SK-MEL-5 (cell line): Measurements from ENCODE around the gene DNAJC7. TPM values are rescaled to one million over a fixed set of nuclear protein-coding genes. Genes with fewer than 3 reads are reported as not detected.

Source experiments
- DNase-seq: peaks from one replicate; pipeline ENCODE4 v3.0.0-alpha.2; 2016; ENCODE audit warnings: low read depth, low spot score
- in situ Hi-C: cut with HindIII; loops from 2 replicates; pipeline ENCODE4 v1.10.0; 2016; ENCODE audit warnings: low sequenced_read_pairs, high pct_unique_total_duplicates, low pct_unique_long_range_greater_than_20kb
- total RNA-seq: library from RNA; depleted of rRNA; stranded (reverse); fragments of >200 nt; shearing (Covaris generic); gene quantifications from 2 replicates; pipeline ENCODE4 v1.2.3, GENCODE V29; 2014

The DNAJC7 gene
- total RNA-seq, 1 experiment from 2014 or later, result 81.1 TPM

DNA sequence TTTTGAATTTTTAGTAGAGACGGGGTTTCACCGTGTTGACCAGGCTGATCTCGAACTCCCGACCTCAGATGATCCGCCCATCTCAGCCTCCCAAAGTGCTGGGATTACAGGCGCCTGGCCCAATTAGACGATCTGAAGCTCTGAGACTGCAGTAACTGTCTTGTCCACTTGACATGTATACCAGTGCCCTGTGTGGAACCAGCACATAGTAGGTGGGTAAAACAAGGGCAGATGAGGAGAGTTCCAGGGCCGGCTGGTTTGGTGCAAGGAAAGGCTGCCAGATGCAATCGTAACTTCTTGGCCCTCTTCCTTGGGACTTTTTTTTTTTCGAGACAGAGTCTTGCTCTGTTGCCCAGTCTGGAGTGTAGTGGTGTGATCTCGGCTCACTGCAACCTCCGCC, 30.1 kb upstream of the DNAJC7 start:
- DNase-seq, result no peak
- in situ Hi-C loops, result no loop called here

DNA sequence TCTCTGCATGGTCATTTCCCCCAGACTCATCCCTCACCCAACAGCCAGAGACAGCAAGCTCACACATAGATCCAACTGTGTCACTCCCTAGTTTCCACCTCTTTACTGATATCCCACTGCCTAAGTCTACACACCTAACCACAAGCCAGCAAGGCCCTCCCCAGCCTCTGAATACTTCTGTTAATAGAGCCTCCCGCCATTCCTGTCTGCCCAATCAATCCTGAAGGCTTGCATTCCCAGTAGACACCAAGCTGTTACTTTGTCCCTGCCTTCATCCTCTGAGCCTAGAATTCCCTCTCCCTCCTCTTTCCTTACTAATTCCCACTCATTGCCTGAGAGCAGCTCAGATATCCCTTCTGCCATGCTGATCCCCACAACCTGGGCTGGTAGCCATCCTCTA, 28.5 kb upstream of the DNAJC7 start:
- no peak for DNase-seq
- in situ Hi-C loops, result no loop called here

DNA sequence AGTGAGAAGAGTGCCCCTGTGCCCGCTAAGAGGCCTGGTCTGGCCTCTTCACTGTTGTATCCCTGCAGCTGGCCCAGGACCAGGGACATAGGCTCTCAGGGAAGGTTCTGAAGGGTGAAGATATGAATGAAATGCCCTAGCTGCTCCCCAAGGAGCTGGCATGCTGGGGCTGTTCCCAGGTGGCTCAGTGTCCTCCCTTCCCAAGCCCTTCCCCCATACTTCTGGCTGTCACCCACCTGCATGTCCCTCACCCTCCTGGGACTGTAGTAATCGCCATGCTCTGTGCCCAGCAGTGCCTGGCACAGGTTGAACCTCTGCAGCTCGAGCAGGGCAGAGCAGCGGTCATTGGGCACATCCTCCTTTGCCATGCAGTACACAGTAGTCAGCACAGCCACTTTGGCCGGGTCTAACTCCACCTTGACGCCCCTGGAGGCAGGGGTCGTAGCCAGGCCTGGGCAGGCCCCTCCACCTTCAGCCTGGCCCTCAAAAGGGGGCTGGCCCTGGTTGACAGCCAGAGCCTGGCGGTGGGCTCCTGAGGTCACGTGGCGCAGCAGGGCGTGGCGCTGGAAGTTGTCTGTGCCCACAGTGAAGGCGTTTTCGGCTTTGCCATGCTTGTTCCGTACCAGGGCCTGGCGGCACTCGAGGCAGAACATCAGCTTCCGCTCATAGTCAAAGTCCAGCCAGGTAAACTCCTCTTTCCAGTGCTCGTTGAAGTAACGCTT, 25.5 kb upstream of the DNAJC7 start:
- no peak for DNase-seq

DNA sequence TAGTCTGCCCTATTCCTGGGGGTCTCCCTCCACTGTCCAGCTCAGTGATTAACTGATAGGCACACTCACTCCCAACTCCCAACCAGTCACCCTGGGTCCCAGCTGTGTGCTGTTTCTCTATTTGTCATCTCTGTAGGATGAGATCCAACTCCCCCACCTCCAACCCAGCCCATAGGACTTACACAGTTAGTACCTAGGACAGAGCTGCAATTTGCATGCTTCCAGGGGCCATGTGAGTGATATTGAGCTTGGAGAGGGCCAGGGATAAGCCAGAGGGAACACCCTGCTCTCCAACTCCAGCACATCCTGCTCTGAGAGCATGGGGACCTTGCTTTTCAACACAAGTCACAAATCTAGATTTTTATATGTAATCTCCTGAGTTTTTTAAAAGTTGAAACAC, 24.4 kb upstream of the DNAJC7 start:
- no peak for DNase-seq
- in situ Hi-C loops, result no loop called here

More for the DNA sequence above, 25.5 kb upstream of the DNAJC7 start:
- in situ Hi-C loops, result no loop called here

DNA sequence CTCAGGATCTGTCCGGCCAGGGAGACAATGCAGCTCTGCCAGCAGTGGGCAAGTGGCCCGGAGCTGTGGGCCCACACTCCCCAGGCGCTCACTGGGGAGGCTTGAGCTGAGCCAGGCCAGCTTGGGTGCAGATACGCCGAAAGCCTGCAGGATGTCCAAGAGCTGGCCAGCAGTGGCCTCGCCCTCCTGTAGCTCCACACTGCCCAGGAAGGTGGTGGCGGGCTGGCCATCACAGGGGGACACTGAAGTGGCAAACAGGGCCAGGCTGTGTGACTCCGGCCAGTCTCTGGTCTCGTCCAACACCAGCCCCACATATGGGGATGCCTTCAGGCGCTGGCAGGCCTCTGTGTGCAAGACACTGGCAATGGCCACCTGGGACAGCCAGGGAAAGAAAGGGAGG, 23.6 kb upstream of the DNAJC7 start:
- in situ Hi-C loops, result no loop called here
- DNase-seq, result no peak

DNA sequence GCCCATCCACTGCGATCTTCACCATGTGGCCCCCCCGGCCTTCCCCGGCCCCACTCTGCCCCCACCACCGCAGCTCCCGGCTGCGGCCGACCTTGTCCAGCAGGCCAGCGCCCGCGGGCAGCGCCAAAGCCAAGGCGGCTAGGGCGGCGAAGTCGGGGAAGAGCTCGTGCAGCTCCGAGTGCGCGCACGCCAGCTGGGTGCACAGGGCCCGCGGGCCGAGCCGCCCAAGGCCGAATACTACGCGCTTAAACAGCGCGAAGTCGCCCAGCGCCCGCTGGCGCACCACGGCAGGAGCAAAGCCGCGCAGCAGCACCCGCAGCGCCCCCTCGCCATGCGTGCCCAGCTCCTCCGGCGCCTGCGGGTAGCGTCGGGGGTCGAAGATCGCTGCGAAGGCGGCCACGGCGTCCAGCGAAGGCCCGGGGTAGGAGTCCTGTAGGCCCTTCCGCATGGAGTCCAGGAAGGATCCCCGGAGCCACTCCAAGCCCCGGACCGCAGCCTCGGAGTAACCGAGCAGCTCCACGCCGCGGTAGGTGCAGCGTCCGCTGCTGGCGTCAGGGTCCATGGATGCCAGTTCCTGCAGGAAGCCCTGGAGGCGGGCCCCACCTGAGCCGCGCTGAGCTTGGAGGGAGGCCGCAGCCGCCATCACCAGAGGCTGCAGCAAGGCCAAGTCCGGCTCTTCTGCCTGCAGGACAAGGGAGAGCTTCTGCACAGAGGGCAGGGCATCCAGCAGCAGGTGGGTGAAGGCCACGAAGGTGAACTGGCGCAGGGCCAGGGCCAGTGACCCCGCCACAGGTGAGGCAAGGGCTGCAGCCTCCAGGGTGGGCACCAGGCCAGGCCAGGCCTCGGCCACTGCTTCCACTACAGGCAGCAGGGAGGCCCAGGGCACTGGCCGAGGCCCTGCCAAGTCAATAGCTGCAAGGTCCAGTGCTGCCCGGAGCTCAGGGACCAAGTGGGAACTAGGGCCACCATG, 22.8 kb upstream of the DNAJC7 start:
- DNase-seq, result no peak
- in situ Hi-C loops, result no loop called here

DNA sequence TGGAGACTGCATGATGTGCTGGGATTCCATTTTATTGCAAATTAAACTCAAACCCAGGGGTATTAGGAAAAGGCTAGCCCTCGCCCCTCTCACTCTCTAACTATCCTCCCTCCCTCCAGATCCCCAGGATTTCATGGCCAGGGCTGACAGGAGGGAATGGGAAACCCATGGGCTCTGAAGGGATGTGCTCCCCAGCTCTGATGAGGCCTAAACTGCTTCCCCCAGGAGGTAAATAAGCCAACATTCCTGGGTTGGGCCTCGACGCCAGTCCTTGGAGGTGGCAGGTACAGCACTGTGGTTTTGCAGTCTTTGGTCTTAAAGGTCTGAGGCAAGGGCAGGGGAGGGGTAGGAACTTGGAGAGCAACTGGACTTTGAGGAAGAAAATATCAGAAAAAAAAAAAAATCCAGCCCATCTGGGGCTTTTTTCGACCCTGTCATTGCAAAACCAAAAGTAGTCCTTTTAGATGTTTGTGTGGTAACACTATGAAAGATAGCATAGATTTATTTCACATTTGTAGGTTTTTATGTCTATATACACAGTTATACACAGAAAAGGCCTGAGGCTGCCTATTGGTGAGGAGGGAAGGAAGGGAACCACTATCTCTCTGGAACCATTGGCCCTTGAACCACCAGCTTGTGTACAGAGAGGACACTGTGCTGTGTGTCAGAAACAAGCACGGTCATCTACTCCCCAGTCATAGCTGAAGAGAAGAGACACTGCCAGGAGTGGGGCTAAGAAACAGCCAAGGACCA, 21.2 kb upstream of the DNAJC7 start:
- no peak for DNase-seq
- in situ Hi-C loops, result no loop called here

DNA sequence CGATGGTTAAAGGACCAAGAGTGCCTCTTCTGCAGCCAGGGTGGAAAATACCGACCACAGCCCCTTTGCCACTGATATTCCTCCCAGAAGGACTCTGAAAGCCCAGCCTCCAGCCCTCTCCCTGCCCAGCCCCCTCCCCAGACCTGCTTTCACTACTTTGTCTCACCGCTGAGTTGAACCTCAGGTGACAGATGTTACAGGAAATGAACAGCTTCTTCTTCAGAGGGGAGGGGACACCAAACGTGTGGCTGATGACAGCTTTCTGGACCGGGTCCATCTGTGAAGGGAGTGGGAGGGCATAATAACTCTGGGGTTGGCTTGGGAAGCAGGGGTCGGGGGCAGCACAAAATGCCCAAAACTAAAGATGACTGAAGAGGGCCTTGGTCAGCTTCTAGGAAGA, 16.8 kb upstream of the DNAJC7 start:
- DNase-seq, result no peak
- in situ Hi-C loops, result no loop called here

DNA sequence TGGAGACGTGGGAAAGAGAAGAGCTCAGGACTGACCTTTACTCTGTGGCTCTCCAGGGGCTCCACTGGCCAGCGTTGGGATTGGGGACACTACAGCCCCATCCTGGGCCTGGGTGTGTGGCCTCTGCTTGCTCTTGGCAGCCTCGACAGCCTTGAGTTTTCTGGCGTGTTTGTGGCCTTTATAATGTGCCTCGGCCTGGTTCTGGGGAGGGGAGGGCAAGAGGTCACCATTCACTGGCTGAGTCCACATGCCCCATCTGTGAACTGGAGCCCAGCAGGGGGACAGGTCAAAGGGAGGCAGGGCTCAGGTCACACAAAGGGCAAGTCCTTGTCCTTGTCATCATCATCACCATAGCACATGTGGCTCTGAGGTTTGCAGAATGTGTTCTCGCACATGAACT, 14.3 kb upstream of the DNAJC7 start:
- in situ Hi-C loops, result no loop called here
- no peak for DNase-seq

DNA sequence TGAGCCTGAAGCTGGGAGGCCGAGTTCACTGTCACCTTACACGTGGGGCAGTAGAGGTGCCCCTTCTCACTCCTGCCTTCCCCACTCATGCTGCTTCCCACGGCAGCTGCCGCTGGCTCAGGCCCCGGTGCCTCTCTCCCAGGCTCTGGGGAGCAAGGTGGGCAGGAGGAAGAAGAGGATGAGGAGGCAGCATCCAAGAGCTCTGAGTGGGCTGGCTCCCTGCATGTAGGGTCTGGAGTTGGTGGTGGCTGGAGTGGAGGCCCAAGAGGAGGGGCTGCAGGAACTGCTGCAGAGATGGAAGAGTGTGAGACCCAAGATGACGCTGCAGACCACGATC, 11.5 kb upstream of the DNAJC7 start:
- in situ Hi-C loops, result no loop called here
- no peak for DNase-seq

DNA sequence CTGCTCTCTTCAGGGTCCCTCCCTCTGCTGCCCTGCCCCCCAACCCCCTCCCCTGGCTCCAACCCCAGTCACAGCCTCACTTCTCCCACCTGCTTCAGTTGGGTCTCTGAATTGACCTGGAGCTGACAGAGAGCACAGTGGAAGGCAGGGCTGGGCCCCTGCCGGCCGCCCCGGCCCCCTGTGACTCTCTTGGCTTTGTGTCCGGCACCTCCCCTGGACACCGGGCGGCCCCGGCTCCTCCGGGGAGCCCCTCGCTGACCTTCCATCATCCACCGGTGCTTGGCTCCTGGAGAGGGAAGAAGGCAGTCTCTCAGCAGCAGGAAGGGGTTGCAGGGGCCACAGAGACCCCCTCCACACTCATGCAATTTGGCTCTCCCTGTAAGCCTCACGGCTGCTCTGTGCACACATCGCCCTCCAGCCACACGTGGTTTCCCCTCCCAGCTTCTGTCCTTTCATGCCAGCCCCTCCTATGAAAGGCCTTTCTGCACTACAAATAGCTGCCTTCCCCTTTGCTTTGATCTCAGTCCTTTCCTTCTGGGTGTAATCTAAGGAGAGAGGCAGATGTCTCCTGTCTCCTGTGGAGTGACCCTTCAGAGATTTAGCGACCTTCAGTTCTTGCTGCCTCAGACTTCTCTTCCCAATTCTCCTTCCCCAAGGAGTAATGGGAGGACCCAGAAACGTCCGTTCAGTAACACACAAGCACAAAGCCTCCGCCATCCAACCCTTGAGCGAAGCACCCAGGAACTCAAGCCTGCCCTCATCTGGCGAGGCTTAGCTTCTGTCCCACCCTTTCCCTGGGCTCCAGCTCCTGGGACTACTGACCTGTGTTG, 10.9 kb upstream of the DNAJC7 start:
- peak; percentile 80 for DNase-seq
- in situ Hi-C loops, result no loop called here

DNA sequence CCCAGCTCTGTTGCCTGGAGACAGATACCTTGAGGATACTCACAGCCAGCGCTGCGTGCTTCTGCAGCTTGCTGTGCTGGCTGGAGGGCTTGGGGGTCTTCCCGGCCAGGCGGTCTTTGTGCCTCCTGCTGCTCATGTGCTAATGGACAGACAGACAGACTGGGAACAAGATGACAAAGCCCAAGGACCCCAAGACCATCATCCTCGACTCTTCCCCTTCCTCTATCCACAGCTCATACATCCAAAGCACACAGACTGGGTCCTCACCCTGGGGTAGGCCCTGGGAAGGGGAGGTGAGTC, 10.3 kb upstream of the DNAJC7 start:
- DNase-seq, result no peak
- in situ Hi-C loops, result no loop called here

DNA sequence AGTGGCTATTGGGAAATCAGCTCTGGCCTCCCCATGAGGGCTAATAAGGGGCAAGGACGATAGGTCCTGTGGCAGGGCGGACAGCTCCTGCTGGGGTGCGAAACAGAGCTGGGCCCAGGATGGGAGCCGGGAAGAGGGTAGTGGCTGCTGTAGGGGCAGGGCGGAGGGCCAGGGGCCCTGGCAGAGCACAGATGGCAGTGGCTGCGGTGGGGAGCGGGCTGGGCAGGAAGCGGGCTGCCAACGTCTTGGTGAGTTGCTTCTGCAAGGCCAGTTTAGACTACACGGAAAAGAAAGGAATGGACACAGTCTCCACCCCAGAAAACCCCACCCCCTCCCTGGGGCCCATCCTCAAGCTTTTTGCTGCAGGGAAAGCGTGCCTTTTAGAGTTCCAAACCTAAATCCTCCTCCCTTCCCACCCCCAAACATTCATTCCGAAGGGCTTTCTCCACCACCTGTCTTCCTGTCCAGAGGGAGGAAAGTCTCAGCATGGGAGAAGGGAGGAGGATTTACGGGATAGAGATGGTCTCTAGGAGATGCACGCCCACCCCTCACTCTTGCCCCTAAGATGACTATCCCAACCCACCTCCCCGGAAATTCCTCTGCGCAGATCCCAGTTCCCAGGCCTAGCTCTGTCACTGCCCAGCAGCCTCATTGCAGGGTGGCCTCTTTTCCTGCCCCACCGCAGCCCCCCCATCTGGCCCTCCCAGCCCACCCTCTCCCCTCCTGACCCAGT, 9.8 kb upstream of the DNAJC7 start:
- no peak for DNase-seq
- in situ Hi-C loops, result no loop called here

DNA sequence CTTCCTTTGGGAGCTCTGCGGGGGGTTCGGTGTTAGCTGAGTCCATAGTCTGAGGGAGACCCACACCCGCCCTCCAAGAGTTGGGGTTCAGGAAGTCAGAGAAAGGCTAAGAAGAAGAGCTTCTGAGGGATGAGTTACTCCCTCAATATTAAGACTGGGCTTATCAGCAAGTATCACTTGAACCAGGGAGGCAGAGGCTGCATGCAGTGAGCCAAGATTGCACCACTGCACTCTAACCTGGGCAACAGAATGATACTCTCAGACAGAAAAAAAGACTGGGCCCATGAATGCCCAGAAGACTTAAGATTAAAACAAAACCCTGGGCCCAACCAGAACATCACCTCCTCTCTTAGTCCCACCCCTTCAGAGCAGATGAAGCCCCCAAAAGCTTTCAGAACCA, 8.7 kb upstream of the DNAJC7 start:
- DNase-seq, result no peak
- in situ Hi-C loops, result no loop called here

DNA sequence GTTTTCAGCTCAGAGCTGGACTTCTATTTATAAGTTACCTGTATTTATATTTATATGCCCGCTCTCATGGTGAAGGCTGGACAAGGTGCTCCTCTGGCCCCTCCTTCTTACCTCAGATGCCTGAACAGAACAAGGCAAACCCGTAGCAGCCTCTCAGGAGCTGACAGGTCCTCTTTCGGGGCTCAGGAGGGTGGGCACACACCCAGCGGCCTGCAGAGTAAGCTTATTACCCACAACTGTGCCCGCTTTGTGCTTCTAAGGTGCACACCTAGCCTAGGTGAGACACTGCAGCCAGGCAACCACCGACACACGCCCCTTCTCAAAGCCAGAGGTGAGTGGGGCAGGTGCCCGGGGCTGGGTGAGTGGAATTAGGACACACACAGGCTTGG, 7.9 kb upstream of the DNAJC7 start:
- in situ Hi-C loops, result no loop called here
- no peak for DNase-seq

DNA sequence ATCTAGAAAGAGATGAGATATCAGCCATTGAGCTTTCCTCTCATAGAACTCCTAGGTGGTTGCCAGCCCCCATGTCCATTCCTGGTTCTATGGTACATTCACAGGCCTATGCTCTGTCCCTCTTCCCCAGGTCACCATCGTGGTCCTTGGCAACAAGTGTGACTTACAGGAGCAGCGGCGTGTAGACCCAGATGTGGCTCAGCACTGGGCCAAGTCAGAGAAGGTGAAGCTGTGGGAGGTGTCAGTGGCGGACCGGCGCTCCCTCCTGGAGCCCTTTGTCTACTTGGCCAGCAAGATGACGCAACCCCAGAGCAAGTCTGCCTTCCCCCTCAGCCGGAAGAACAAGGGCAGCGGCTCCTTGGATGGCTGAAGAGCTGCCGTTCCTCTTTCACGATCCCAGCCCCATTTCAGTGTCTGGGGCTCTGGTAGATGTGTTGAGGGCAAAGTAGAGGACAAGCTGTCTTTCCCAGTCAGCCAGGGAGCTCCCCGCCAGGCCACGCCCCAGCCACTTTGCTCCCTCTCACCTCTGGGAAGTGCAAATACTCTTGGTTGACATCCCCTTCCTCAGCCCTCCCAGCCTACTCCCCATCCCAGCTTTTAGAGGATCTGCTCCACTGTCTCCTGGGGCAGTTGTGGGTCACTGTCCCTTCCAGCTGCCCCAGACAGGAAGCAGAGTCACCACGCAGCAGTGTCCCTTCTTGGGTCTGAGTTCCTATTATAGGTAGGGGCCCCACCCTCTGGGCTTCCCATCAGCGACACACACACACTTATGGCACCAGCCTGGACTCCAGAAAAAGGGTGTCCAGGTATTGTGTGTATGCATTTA, 6.5 kb upstream of the DNAJC7 start:
- DNase-seq, result no peak
- in situ Hi-C loops, result no loop called here
